HepG2 (cell line): Measurements from ENCODE around the gene CTSZ. TPM values are rescaled to one million over a fixed set of nuclear protein-coding genes. Genes with fewer than 3 reads are reported as not detected.

Experiments used
- CC2D1A ChIP-seq: sonication (generic); formaldehyde crosslinking; IDR thresholded peaks from 2 replicates; pipeline ENCODE4 v1.8.1; 2023; ENCODE audit warnings: mild to moderate bottlenecking, missing genetic modification reagents
- ERF ChIP-seq: IDR thresholded peaks from 2 replicates; pipeline ENCODE4 v1.6.1; 2018; ENCODE audit warnings: missing biosample characterization, missing genetic modification reagents
- HOXA9 ChIP-seq: sonication (generic); formaldehyde crosslinking; IDR thresholded peaks from 2 replicates; pipeline ENCODE4 v1.8.1; 2022; ENCODE audit warnings: missing genetic modification reagents, mild to moderate bottlenecking, moderate library complexity, borderline replicate concordance
- RFX3 ChIP-seq: IDR thresholded peaks from 2 replicates; pipeline ENCODE4 v1.6.1; 2016; ENCODE audit warnings: missing biosample characterization, missing genetic modification reagents
- SNAPC2 ChIP-seq: sonication (generic); formaldehyde crosslinking; IDR thresholded peaks from 2 replicates; pipeline ENCODE4 v1.8.1; 2022; ENCODE audit warnings: mild to moderate bottlenecking, missing genetic modification reagents
- TSC22D2 ChIP-seq: sonication (generic); formaldehyde crosslinking; IDR thresholded peaks from 2 replicates; pipeline ENCODE4 v1.5.1; 2020; ENCODE audit warnings: missing genetic modification reagents, mild to moderate bottlenecking, borderline replicate concordance
- ZNF30 ChIP-seq: sonication (generic); formaldehyde crosslinking; IDR thresholded peaks from 2 replicates; pipeline ENCODE4 v1.5.0; 2020; ENCODE audit warnings: mild to moderate bottlenecking, missing genetic modification reagents
- ZNF501 ChIP-seq: sonication (generic); formaldehyde crosslinking; IDR thresholded peaks from 2 replicates; pipeline ENCODE4 v1.5.1; 2020; ENCODE audit warnings: mild to moderate bottlenecking, moderate library complexity, missing genetic modification reagents
- ZNF616 ChIP-seq: sonication (generic); formaldehyde crosslinking; IDR thresholded peaks from 2 replicates; pipeline ENCODE4 v1.5.0; 2020; ENCODE audit warnings: low read depth, mild to moderate bottlenecking, missing genetic modification reagents
- ZNF652 ChIP-seq: IDR thresholded peaks from 2 replicates; pipeline ENCODE4 v1.6.1; 2016; ENCODE audit warnings: low read depth, borderline replicate concordance
- ZNF670 ChIP-seq: sonication (generic); formaldehyde crosslinking; IDR thresholded peaks from 2 replicates; pipeline ENCODE4 v1.8.0; 2022; ENCODE audit warnings: mild to moderate bottlenecking, missing genetic modification reagents, borderline replicate concordance
- polyA plus RNA-seq, 8 experiments: library from polyadenylated mRNA; depleted of rRNA in 3 of 8; stranded (reverse) in 7 of 8; unstranded in 1 of 8; fragments of >200 nt; fragmentation: Illumina TruSeq in 4 of 8; extraction: Trizol in 4 of 8; gene quantifications; 2 replicates each; pipeline versions ENCODE4 v1.2.1 to v1.2.3, GENCODE V29; 2011 to 2016; ENCODE audit warnings: low read depth in 4 of 8, missing spikeins in 1 of 8, mixed read lengths in 1 of 8; ENCODE audit not compliant: insufficient read depth in 1 of 8
- total RNA-seq, 5 experiments: library from RNA; depleted of rRNA; stranded (reverse); fragments of >200 nt; fragmentation: Illumina TruSeq; extraction: Trizol; gene quantifications; 2 replicates each; pipeline ENCODE4 v1.2.3, GENCODE V29; 2016; ENCODE audit warnings: low read depth in 1 of 5
- TF ChIP-seq, protein P1 (sequence below): sonication (generic); formaldehyde crosslinking; IDR thresholded peaks from 2 replicates; pipeline ENCODE4 v1.5.0; 2020; ENCODE audit warnings: mild to moderate bottlenecking, missing genetic modification reagents, borderline replicate concordance
- TF ChIP-seq, protein P2 (sequence below): sonication (generic); formaldehyde crosslinking; IDR thresholded peaks from 2 replicates; pipeline ENCODE4 v1.4.0; 2020; ENCODE audit warnings: mild to moderate bottlenecking, missing genetic modification reagents

The CTSZ gene
- total and polyA plus RNA-seq, 2 of the 13 experiments (the other 11 are each of a cell fraction or from before 2014, with no cell fraction given) = 0.33 TPM; not detected in 1

GRCh38 chr20:58982406-58983114 lies 24.5 kb downstream of the CTSZ start (continued):
- TF ChIP-seq, protein P1, sequence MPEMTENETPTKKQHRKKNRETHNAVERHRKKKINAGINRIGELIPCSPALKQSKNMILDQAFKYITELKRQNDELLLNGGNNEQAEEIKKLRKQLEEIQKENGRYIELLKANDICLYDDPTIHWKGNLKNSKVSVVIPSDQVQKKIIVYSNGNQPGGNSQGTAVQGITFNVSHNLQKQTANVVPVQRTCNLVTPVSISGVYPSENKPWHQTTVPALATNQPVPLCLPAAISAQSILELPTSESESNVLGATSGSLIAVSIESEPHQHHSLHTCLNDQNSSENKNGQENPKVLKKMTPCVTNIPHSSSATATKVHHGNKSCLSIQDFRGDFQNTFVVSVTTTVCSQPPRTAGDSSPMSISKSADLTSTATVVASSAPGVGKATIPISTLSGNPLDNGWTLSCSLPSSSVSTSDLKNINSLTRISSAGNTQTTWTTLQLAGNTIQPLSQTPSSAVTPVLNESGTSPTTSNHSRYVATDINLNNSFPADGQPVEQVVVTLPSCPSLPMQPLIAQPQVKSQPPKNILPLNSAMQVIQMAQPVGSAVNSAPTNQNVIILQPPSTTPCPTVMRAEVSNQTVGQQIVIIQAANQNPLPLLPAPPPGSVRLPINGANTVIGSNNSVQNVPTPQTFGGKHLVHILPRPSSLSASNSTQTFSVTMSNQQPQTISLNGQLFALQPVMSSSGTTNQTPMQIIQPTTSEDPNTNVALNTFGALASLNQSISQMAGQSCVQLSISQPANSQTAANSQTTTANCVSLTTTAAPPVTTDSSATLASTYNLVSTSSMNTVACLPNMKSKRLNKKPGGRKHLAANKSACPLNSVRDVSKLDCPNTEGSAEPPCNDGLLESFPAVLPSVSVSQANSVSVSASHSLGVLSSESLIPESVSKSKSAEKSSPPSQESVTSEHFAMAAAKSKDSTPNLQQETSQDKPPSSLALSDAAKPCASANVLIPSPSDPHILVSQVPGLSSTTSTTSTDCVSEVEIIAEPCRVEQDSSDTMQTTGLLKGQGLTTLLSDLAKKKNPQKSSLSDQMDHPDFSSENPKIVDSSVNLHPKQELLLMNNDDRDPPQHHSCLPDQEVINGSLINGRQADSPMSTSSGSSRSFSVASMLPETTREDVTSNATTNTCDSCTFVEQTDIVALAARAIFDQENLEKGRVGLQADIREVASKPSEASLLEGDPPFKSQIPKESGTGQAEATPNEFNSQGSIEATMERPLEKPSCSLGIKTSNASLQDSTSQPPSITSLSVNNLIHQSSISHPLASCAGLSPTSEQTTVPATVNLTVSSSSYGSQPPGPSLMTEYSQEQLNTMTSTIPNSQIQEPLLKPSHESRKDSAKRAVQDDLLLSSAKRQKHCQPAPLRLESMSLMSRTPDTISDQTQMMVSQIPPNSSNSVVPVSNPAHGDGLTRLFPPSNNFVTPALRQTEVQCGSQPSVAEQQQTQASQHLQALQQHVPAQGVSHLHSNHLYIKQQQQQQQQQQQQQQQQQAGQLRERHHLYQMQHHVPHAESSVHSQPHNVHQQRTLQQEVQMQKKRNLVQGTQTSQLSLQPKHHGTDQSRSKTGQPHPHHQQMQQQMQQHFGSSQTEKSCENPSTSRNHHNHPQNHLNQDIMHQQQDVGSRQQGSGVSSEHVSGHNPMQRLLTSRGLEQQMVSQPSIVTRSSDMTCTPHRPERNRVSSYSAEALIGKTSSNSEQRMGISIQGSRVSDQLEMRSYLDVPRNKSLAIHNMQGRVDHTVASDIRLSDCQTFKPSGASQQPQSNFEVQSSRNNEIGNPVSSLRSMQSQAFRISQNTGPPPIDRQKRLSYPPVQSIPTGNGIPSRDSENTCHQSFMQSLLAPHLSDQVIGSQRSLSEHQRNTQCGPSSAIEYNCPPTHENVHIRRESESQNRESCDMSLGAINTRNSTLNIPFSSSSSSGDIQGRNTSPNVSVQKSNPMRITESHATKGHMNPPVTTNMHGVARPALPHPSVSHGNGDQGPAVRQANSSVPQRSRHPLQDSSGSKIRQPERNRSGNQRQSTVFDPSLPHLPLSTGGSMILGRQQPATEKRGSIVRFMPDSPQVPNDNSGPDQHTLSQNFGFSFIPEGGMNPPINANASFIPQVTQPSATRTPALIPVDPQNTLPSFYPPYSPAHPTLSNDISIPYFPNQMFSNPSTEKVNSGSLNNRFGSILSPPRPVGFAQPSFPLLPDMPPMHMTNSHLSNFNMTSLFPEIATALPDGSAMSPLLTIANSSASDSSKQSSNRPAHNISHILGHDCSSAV (CRISPR knock-in tag) = no peak
- TF ChIP-seq TSC22D2 (CRISPR knock-in tag) = no peak
- TF ChIP-seq ZNF30 (CRISPR knock-in tag) = no peak
- 0 out of 2 replicates have a peak, but pooled peaks have one; percentile 28 for TF ChIP-seq ZNF501 (CRISPR knock-in tag)
- TF ChIP-seq RFX3 (CRISPR knock-in tag) = no peak
- no peak for TF ChIP-seq ZNF670 (CRISPR knock-in tag)
- TF ChIP-seq, protein P2, sequence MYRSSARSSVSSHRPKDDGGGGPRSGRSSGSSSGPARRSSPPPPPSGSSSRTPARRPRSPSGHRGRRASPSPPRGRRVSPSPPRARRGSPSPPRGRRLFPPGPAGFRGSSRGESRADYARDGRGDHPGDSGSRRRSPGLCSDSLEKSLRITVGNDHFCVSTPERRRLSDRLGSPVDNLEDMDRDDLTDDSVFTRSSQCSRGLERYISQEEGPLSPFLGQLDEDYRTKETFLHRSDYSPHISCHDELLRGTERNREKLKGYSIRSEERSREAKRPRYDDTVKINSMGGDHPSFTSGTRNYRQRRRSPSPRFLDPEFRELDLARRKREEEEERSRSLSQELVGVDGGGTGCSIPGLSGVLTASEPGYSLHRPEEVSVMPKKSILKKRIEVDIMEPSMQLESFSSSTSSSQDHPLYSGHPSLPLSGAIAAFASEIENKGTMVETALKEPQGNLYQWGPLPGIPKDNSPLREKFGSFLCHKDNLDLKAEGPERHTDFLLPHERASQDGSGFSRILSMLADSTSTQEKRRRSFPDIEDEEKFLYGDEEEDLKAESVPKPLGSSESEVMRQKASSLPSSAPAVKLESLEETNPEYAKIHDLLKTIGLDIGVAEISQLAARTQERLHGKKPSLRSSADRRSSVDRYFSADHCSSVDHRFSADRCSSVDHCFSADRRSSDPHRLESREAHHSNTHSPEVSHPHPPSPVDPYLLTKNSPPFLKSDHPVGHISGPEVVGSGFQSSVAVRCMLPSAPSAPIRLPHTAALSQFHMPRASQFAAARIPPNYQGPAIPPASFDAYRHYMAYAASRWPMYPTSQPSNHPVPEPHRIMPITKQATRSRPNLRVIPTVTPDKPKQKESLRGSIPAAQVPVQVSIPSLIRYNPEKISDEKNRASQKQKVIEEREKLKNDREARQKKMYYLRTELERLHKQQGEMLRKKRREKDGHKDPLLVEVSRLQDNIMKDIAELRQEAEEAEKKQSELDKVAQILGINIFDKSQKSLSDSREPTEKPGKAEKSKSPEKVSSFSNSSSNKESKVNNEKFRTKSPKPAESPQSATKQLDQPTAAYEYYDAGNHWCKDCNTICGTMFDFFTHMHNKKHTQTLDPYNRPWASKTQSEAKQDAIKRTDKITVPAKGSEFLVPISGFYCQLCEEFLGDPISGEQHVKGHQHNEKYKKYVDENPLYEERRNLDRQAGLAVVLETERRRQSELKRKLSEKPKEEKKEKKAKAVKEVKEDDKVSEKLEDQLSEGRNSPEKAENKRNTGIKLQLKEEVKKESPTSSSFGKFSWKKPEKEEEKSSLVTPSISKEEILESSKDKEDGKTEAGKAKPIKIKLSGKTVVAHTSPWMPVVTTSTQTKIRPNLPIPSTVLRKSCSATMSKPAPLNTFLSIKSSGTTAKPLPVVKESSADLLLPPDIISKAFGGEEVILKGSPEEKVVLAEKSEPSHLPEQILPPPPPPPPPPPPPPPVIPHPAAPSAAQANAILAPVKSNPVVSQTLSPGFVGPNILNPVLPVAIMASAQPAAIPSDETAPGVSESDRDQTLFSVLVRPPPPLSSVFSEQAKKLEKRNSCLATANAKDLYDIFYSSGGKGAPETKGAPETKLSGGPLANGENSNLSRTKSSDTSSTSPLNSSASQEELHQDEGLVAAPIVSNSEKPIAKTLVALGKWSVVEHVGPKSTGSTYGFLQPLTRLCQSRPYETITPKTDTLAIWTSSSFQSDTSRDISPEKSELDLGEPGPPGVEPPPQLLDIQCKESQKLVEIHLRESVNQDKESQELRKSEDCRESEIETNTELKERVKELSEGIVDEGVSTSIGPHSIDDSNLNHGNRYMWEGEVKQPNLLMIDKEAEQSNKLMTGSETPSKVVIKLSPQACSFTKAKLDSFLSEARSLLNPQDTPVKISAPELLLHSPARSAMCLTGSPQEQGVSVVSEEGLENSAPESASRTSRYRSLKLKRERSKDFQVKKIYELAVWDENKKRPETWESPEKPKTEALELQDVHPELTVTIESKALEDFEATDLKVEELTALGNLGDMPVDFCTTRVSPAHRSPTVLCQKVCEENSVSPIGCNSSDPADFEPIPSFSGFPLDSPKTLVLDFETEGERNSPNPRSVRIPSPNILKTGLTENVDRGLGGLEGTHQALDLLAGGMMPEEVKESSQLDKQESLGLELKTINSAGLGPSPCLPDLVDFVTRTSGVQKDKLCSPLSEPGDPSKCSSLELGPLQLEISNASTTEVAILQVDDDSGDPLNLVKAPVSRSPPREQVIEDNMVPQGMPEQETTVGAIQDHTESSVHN (CRISPR knock-in tag) = 0 out of 2 replicates have a peak, but pooled peaks have one; percentile 21
- no peak for TF ChIP-seq HOXA9 (CRISPR knock-in tag)
- TF ChIP-seq ERF (CRISPR knock-in tag) = no peak
- TF ChIP-seq ZNF616 (CRISPR knock-in tag) = 0 out of 2 replicates have a peak, but pooled peaks have one; percentile 55
- TF ChIP-seq ZNF652 (CRISPR knock-in tag) = no peak
- no peak for TF ChIP-seq SNAPC2 (CRISPR knock-in tag)
- TF ChIP-seq CC2D1A (CRISPR knock-in tag) = peak; percentile 68; the same call in 1 of the 2 replicates
